Fibroblast of pulmonary artery (primary cell): Measurements from ENCODE around the gene YARS2.
A peak's percentile ranks its signal among the peaks of the same experiment; 100 is the strongest.

Experiments used
- DNase-seq: peaks from one replicate; pipeline ENCODE4 v3.0.0-alpha.2; 2010; ENCODE audit warnings: low read depth
- H3K4me3 ChIP-seq: replicated peaks from 2 replicates; pipeline ENCODE4 v1.5.1; 2011; ENCODE audit warnings: low read depth, mild to moderate bottlenecking, control low read depth, low read length, moderate library complexity
- TF ChIP-seq, protein P1 (sequence below): IDR thresholded peaks from 2 replicates; pipeline ENCODE4 v1.5.1; 2011; ENCODE audit warnings: mild to moderate bottlenecking, control low read depth, low read length, inconsistent platforms; ENCODE audit errors: missing control alignments

YARS2 gene

GRCh38 chr12:32788405-32788804 is 32.7 kb upstream of the YARS2 start:
- TF ChIP-seq, protein P1, sequence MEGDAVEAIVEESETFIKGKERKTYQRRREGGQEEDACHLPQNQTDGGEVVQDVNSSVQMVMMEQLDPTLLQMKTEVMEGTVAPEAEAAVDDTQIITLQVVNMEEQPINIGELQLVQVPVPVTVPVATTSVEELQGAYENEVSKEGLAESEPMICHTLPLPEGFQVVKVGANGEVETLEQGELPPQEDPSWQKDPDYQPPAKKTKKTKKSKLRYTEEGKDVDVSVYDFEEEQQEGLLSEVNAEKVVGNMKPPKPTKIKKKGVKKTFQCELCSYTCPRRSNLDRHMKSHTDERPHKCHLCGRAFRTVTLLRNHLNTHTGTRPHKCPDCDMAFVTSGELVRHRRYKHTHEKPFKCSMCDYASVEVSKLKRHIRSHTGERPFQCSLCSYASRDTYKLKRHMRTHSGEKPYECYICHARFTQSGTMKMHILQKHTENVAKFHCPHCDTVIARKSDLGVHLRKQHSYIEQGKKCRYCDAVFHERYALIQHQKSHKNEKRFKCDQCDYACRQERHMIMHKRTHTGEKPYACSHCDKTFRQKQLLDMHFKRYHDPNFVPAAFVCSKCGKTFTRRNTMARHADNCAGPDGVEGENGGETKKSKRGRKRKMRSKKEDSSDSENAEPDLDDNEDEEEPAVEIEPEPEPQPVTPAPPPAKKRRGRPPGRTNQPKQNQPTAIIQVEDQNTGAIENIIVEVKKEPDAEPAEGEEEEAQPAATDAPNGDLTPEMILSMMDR, result no peak
- DNase-seq, result no peak
- H3K4me3 ChIP-seq, result no peak overlapping the region

DNA sequence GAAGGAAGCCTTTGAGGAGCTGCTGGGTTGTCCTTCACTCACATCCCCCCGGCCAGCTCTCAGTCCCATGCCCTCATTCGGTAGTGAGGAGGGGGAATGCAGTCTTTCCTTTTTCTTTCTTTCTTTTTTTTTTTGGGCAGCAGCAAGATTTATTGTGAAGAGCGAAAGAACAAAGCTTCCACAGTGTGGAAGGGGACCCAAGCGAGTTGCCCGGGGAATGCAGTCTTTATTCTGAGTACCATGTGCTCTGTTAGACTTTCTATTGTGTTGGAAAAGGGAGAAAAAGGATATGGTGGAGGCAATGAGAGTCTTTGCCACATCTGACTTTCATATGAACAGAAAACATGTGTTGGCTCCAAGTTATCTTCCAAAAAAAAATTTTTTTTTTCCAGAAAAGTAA is 29.9 kb upstream of the YARS2 start:
- no peak for DNase-seq
- TF ChIP-seq, protein P1, result no peak
- no peak overlapping the region for H3K4me3 ChIP-seq

- no peak for DNase-seq
- TF ChIP-seq, protein P1, result no peak
- no peak overlapping the region for H3K4me3 ChIP-seq
Observed at GRCh38 chr12:32783029-32783428, 27.3 kb upstream of the YARS2 start.

- peak; percentile 35 for DNase-seq
- TF ChIP-seq, protein P1, result no peak
- no peak overlapping the region for H3K4me3 ChIP-seq
Observed at GRCh38 chr12:32780071-32780470, 24.4 kb upstream of the YARS2 start.

DNA sequence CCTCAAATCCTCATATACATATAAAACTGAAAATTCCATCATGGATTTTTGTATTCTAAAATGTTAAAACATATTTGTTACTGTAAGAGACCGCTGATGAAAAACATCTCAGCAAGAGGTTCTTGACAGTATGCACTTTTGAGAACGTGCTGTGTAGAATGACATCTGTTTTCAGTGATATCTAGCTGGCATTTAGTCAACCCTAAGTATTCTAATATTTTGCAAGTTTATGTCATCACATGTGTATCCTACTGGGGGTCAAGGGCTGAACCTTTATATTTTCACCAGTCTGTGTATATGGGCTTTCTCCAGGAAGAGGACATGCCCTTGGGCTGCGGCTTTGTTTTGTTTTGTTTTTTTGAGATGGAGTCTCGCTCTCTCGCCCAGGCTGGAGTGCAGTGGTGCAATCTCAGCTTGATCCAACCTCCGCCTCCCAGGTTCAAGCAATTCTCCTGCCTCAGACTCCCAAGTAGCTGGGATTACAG is 22.0 kb upstream of the YARS2 start:
- peak; percentile 5 for DNase-seq
- H3K4me3 ChIP-seq, result no peak overlapping the region
- TF ChIP-seq, protein P1, result no peak

DNA sequence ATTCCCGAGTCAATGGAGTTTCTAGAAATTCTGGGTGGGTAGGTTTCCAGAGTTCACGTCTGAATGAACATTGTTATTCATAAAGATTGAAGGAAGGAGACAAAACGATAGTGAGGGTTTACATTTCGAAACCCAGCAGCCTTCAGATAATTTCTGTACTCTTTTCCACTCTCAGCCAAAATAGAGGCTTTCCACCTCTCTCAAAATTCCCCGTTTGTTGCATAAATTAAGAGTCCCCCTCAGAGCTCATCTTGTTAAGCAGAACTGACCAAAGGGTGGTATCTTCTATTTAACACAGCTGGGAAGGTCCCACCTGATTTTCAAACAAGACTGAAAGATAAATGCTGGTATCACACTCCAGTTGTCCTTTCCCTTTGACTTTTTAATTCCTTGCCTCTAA is 21.5 kb upstream of the YARS2 start:
- H3K4me3 ChIP-seq, result no peak overlapping the region
- DNase-seq, result no peak
- TF ChIP-seq, protein P1, result no peak

- TF ChIP-seq, protein P1, result no peak
- H3K4me3 ChIP-seq, result no peak overlapping the region
- DNase-seq, result no peak
Observed at GRCh38 chr12:32776258-32776657, 20.6 kb upstream of the YARS2 start.
